ENCODE data around the gene MYBPH.
A peak's percentile ranks its signal among the peaks of the same experiment; 100 is the strongest.

The MYBPH gene

GRCh38 chr1:203131548-203132200, 44.0 kb downstream of the MYBPH start:
- no peak for DNase-seq
- Histone ChIP-seq H2BK5ac (ENCODE audit: low read depth, low read length, poor library complexity, severe bottlenecking) (no peak overlapping the region), H3K4me1 (ENCODE audit: control insufficient read depth, insufficient read depth, low read depth, low read length) (peaks cover 60% of the 10 kb centered on the region), H2BK120ac (ENCODE audit: low read depth, low read length) (no peak overlapping the region), H3K14ac (ENCODE audit: low read length in 2 of 2) (no peak overlapping the region), H2BK15ac (ENCODE audit: low read depth, poor library complexity, severe bottlenecking) (no peak overlapping the region), H3K27ac (ENCODE audit: low read length, poor library complexity, severe bottlenecking) (no peak overlapping the region), H3K79me1 (replicated peaks; ENCODE audit: low read length, poor library complexity, severe bottlenecking) (peaks cover 17% of the 10 kb centered on the region), H3K18ac (ENCODE audit: low read depth in 1 of 2, low read length in 2 of 2) (no peak overlapping the region), H3K36me3 (ENCODE audit: control insufficient read depth in 1 of 2, insufficient read depth in 2 of 2, low read depth in 1 of 2, low read length in 2 of 2) (peaks cover 19 to 30% of the 10 kb centered on the region in 2 experiments), H3K4me2 (ENCODE audit: low read length, poor library complexity, severe bottlenecking) (no peak overlapping the region), H3K4me3 (ENCODE audit: insufficient read depth in 1 of 2, low read depth in 1 of 2, low read length in 2 of 2) (no peak overlapping the region), H3K27me3 (ENCODE audit: control insufficient read depth in 1 of 2, insufficient read depth in 1 of 2, low read length in 2 of 2) (no peaks in the 10 kb centered on the region), H2AFZ (ENCODE audit: low read depth, low read length) (no peak overlapping the region), H3K4ac (ENCODE audit: low read depth in 1 of 2, low read length in 2 of 2) (no peak overlapping the region), H3K23ac (ENCODE audit: low read length in 2 of 2) (no peak overlapping the region), H3K9ac (ENCODE audit: low read length) (no peak overlapping the region), H4K91ac (ENCODE audit: low read length) (no peak overlapping the region), H2BK12ac (ENCODE audit: low read length in 2 of 2) (no peak overlapping the region), H3K9me3 (ENCODE audit: control insufficient read depth, low read length) (no peaks in the 10 kb centered on the region), H2AK5ac (ENCODE audit: low read length, severe bottlenecking) (peak overlapping the region; percentile 4), H4K8ac (ENCODE audit: low read length) (no peak overlapping the region)
- 88% methylated on average over 9 of the region's 9 CpGs for WGBS

DNA sequence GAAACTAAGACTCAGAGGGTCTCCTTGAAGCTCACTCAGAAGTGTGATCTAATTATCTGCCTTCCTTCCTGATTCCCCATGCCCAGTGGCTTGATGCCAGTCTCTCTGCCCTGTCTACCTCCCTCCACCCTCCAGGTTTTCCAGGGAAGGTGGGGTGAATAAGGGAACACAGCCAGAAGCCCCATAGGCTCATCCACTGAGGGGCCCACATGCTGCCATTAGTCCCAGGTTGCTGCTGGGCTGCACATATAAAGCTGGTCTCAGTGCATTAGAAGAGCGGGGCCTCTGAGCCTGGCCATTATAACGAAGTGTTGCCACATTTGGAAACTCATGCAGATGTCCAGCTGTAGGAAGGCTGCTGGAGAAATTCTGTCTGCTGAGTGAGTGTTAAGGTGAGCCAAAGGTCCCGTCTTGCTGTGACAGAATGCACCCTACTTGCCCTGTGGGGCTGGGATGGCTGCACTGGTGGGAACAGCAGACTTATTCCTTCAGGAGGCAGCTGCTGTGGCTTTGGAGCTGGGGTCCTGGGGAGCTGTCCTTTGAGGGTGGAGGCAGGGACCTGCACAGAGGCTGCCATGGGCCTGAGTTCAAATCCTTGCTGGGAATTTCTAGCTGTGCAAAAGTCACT, 45.2 kb downstream of the MYBPH start:
- DNase-seq, result no peak
- Histone ChIP-seq H2AFZ (ENCODE audit: low read depth, low read length) (no peak overlapping the region), H4K91ac (ENCODE audit: low read length) (no peak overlapping the region), H3K23ac (ENCODE audit: low read length in 2 of 2) (no peak overlapping the region), H3K27me3 (ENCODE audit: control insufficient read depth in 1 of 2, insufficient read depth in 1 of 2, low read length in 2 of 2) (peaks cover 0 to 8% of the 10 kb centered on the region in 2 experiments), H3K79me1 (replicated peaks; ENCODE audit: low read length, poor library complexity, severe bottlenecking) (peaks cover 14% of the 10 kb centered on the region), H3K9ac (ENCODE audit: low read length) (peak overlapping the region; percentile 33), H4K8ac (ENCODE audit: low read length) (no peak overlapping the region), H3K27ac (ENCODE audit: low read length, poor library complexity, severe bottlenecking) (peak overlapping the region; percentile 24), H3K4me1 (ENCODE audit: control insufficient read depth, insufficient read depth, low read depth, low read length) (peaks cover 61% of the 10 kb centered on the region), H2AK5ac (ENCODE audit: low read length, severe bottlenecking) (no peak overlapping the region), H2BK15ac (ENCODE audit: low read depth, poor library complexity, severe bottlenecking) (no peak overlapping the region), H3K36me3 (ENCODE audit: control insufficient read depth in 1 of 2, insufficient read depth in 2 of 2, low read depth in 1 of 2, low read length in 2 of 2) (peaks cover 16 to 24% of the 10 kb centered on the region in 2 experiments), H2BK120ac (ENCODE audit: low read depth, low read length) (no peak overlapping the region), H3K14ac (ENCODE audit: low read length in 2 of 2) (no peak overlapping the region), H3K4me3 (ENCODE audit: insufficient read depth in 1 of 2, low read depth in 1 of 2, low read length in 2 of 2) (peak overlapping the region in 1 of 2 experiments; percentile 81), H3K18ac (ENCODE audit: low read depth in 1 of 2, low read length in 2 of 2) (no peak overlapping the region), H3K4ac (ENCODE audit: low read depth in 1 of 2, low read length in 2 of 2) (no peak overlapping the region), H2BK5ac (ENCODE audit: low read depth, low read length, poor library complexity, severe bottlenecking) (no peak overlapping the region), H3K9me3 (ENCODE audit: control insufficient read depth, low read length) (no peaks in the 10 kb centered on the region), H3K4me2 (ENCODE audit: low read length, poor library complexity, severe bottlenecking) (no peak overlapping the region), H2BK12ac (ENCODE audit: low read length in 2 of 2) (no peak overlapping the region)
- 93% methylated on average over 3 of the region's 3 CpGs for WGBS

GRCh38 chr1:203129501-203130231, 46.0 kb downstream of the MYBPH start:
- Histone ChIP-seq H3K23ac (ENCODE audit: low read length in 2 of 2) (no peak overlapping the region), H3K27me3 (ENCODE audit: control insufficient read depth in 1 of 2, insufficient read depth in 1 of 2, low read length in 2 of 2) (peaks cover 0 to 16% of the 10 kb centered on the region in 2 experiments), H3K14ac (ENCODE audit: low read length in 2 of 2) (no peak overlapping the region), H2AFZ (ENCODE audit: low read depth, low read length) (no peak overlapping the region), H2BK12ac (ENCODE audit: low read length in 2 of 2) (no peak overlapping the region), H2BK5ac (ENCODE audit: low read depth, low read length, poor library complexity, severe bottlenecking) (no peak overlapping the region), H3K9ac (ENCODE audit: low read length) (no peak overlapping the region), H3K36me3 (ENCODE audit: control insufficient read depth in 1 of 2, insufficient read depth in 2 of 2, low read depth in 1 of 2, low read length in 2 of 2) (peaks cover 13 to 22% of the 10 kb centered on the region in 2 experiments), H3K79me1 (replicated peaks; ENCODE audit: low read length, poor library complexity, severe bottlenecking) (peaks cover 14% of the 10 kb centered on the region), H3K18ac (ENCODE audit: low read depth in 1 of 2, low read length in 2 of 2) (no peak overlapping the region), H3K9me3 (ENCODE audit: control insufficient read depth, low read length) (no peaks in the 10 kb centered on the region), H3K4me2 (ENCODE audit: low read length, poor library complexity, severe bottlenecking) (peak overlapping the region; percentile 75), H2AK5ac (ENCODE audit: low read length, severe bottlenecking) (peak overlapping the region; percentile 16), H4K8ac (ENCODE audit: low read length) (no peak overlapping the region), H4K91ac (ENCODE audit: low read length) (no peak overlapping the region), H2BK15ac (ENCODE audit: low read depth, poor library complexity, severe bottlenecking) (no peak overlapping the region), H3K4ac (ENCODE audit: low read depth in 1 of 2, low read length in 2 of 2) (no peak overlapping the region), H2BK120ac (ENCODE audit: low read depth, low read length) (no peak overlapping the region), H3K4me3 (ENCODE audit: insufficient read depth in 1 of 2, low read depth in 1 of 2, low read length in 2 of 2) (peak overlapping the region in 1 of 2 experiments; percentile 81), H3K4me1 (ENCODE audit: control insufficient read depth, insufficient read depth, low read depth, low read length) (peaks cover 65% of the 10 kb centered on the region), H3K27ac (ENCODE audit: low read length, poor library complexity, severe bottlenecking) (peak overlapping the region; percentile 24)
- no peak for DNase-seq
- WGBS, result 88% methylated on average over 6 of the region's 7 CpGs
